Heart right ventricle (tissue), 16 donors: ENCODE measurements around the gene KRT36. TPM values are rescaled to one million over a fixed set of nuclear protein-coding genes. Genes with fewer than 3 reads are reported as not detected.

ENCODE experiments used
- ATAC-seq, 8 donors: fragments of 200-7000 bp; cut with Tn5 transposase; one replicate each; pipeline ENCODE4 v1.9.1; 2020; ENCODE audit warnings: mild to moderate bottlenecking in 8 of 8, moderate library complexity in 8 of 8, moderate number of reproducible peaks in 1 of 8
- DNase-seq, 2 donors: peaks; one replicate each; pipeline ENCODE4 v3.0.0-alpha.2; 2020
- H3K27ac ChIP-seq, 10 donors: fragments of 200-600 bp; sonication (generic) in 2 of 10; one replicate each; pipeline versions ENCODE4 v1.5.0 to v1.8.0; 2020 to 2022; ENCODE audit warnings: mild to moderate bottlenecking in 3 of 10
- H3K27me3 ChIP-seq, 7 donors: fragments of 200-600 bp; one replicate each; pipeline ENCODE4 v1.8.0; 2021 to 2022; ENCODE audit warnings: mild to moderate bottlenecking in 2 of 7
- H3K36me3 ChIP-seq, 9 donors: fragments of 200-600 bp; sonication (generic) in 1 of 9; one replicate each; pipeline versions ENCODE4 v1.5.0 to v1.8.0; 2020 to 2022; ENCODE audit warnings: mild to moderate bottlenecking in 2 of 9
- H3K4me1 ChIP-seq, 9 donors: fragments of 200-600 bp; sonication (generic) in 1 of 9; one replicate each; pipeline versions ENCODE4 v1.5.0 to v1.8.0; 2020 to 2022; ENCODE audit warnings: mild to moderate bottlenecking in 4 of 9
- H3K4me3 ChIP-seq, 10 donors: fragments of 200-600 bp; sonication (generic) in 2 of 10; one replicate each; pipeline versions ENCODE4 v1.5.0 to v1.8.0; 2020 to 2022; ENCODE audit warnings: mild to moderate bottlenecking in 7 of 10, moderate library complexity in 2 of 10
- H3K9me3 ChIP-seq, 11 donors: fragments of 200-600 bp in 10 of 11; sonication (generic) in 2 of 11; one replicate each; pipeline versions ENCODE4 v1.5.0 to v1.8.0; 2013 to 2022; ENCODE audit warnings: mild to moderate bottlenecking in 2 of 11, control low read depth in 1 of 11, moderate library complexity in 1 of 11
- CTCF ChIP-seq, 9 donors: fragments of 200-600 bp; sonication (generic) in 2 of 9; IDR thresholded peaks; one replicate each; pipeline versions ENCODE4 v1.5.0 to v1.8.0; 2021 to 2022; ENCODE audit warnings: antibody characterized with exemption in 9 of 9, mild to moderate bottlenecking in 5 of 9, moderate library complexity in 1 of 9
- WGBS, 2 donors: extraction: QIAGEN DNeasy Blood & Tissue Kit; methylation state at CpG; one replicate each; pipeline ENCODE4 v1.1.7; 2013; ENCODE audit warnings: inconsistent platforms in 1 of 2; 5-methylcytosine and 5-hydroxymethylcytosine counted together
- intact Hi-C, 10 donors: fragments of 100-400 bp; cut with DNase I; formaldehyde crosslinking; loops; one replicate each; pipeline versions ENCODE4 v1.11.1 to v1.14.2; 2022
- polyA plus RNA-seq, 2 donors: library from polyadenylated mRNA; stranded (reverse); fragments of 200-250 nt; gene quantifications; one replicate each; pipeline ENCODE4 v1.2.3, GENCODE V29; 2013
- total RNA-seq, 10 donors: library from RNA; stranded (reverse); fragmentation: NEBNext Ultra II Directional in 3 of 10; extraction: Animal tissue kit (Norgen Biotek cat#: 25700) in 3 of 10; gene quantifications; one replicate each; pipeline versions ENCODE4 v1.2.1 to v1.2.4, GENCODE V29; 2021 to 2023
- donor health status: Arrhythmogenic right ventricular cardiomyopathy.
- donor health status: ischemic (EF 13 %, LVEDD 7.1; RV severe dilation, severe dysfunction).
- donor health status: healthy with polysubstance abuse.
- donor health status: DM: no; HTN: yes; CAD: no.
- donor health status: DM: no; HTN: no; CAD: no.
- donor health status: ischemic (EF 25% LVEDD 6.9; RV normal size, moderate dysfunction).
- donor health status: ischemic (EF 25% LVEDD 5.7; RV mildly dilated, moderate dysfunction).
- donor health status: healthy.
- donor health status: DM: yes; HTN: yes; CAD: no.
- donor health status: Ischemic cardiomyopathy.
- donor health status: ischemic (EF 35%, LVEDD 5.7; RV mildly dilated, moderate dysfunction).
- donor health status: nonischemic (EF 11% LVEDD 7.7; RV severe dilation, severe dysfunction).
- donor health status: DM: yes; HTN: yes; CAD: no.
- donor health status: PGD.
- donor health status: ischemic (EF 29% LVEDD 5.4; RV normal size, mild dysfunction).
- donor health status: nonischemic (EF 23%, LVEDD 6.1; RV moderate dilation, normal function).

KRT36 gene
- total and polyA plus RNA-seq, 12 donors, result not detected

GRCh38 chr17:41448506-41448905, 41.2 kb downstream of the KRT36 start:
- intact Hi-C loops, result no loop called here
- Histone ChIP-seq H3K27ac (no peak overlapping the region), H3K9me3 (peaks cover 0 to 19% (median 0%) of the 10 kb centered on the region in 11 donors), H3K27me3 (peaks cover 0 to 58% (median 27%) of the 10 kb centered on the region in 7 donors), H3K4me3 (no peak overlapping the region), H3K4me1 (no peaks in the 10 kb centered on the region), H3K36me3 (no peaks in the 10 kb centered on the region)
- no peak for TF ChIP-seq CTCF (IDR thresholded peaks at IDR 0.05)
- peak in 1 of 8 donors; percentile 13 for ATAC-seq
- 41 to 52% methylated on average over 2 of the region's 2 CpGs for WGBS, 2 donors
- no peak for DNase-seq

GRCh38 chr17:41446806-41447205, 42.9 kb downstream of the KRT36 start:
- Histone ChIP-seq H3K27me3 (peaks cover 0 to 61% (median 32%) of the 10 kb centered on the region in 7 donors), H3K36me3 (no peaks in the 10 kb centered on the region), H3K4me1 (no peaks in the 10 kb centered on the region), H3K9me3 (peaks cover 0 to 15% (median 0%) of the 10 kb centered on the region in 11 donors), H3K27ac (no peak overlapping the region), H3K4me3 (no peak overlapping the region)
- ATAC-seq (no peak), DNase-seq (no peak)
- WGBS, 2 donors, result 46 to 62% methylated on average over 2 of the region's 2 CpGs
- intact Hi-C loops, result no loop called here
- TF ChIP-seq CTCF (IDR thresholded peaks at IDR 0.05), result no peak

GRCh38 chr17:41444640-41445039, 45.1 kb downstream of the KRT36 start:
- TF ChIP-seq CTCF (IDR thresholded peaks at IDR 0.05), result no peak

GRCh38 chr17:41444186-41444585, 45.5 kb downstream of the KRT36 start:
- H3K27ac ChIP-seq, result no peak overlapping the region
- intact Hi-C loops, result no loop called here
- no peak for TF ChIP-seq CTCF (IDR thresholded peaks at IDR 0.05)
- peaks cover 0 to 9% (median 0%) of the 10 kb centered on the region in 11 donors for H3K9me3 ChIP-seq
- ATAC-seq, result no peak
- no peaks in the 10 kb centered on the region for H3K36me3 ChIP-seq
- no peak for DNase-seq
- H3K27me3 ChIP-seq, result peaks cover 0 to 73% (median 43%) of the 10 kb centered on the region in 7 donors
- no peak overlapping the region for H3K4me3 ChIP-seq
- H3K4me1 ChIP-seq, result no peaks in the 10 kb centered on the region
- 73 to 76% methylated on average over 1 of the region's 1 CpG for whole genome bisulfite sequencing, 2 donors

More at GRCh38 chr17:41444640-41445039, 45.1 kb downstream of the KRT36 start:
- 61 to 75% methylated on average over 3 of the region's 3 CpGs for WGBS, 2 donors
- intact Hi-C loops, result no loop called here
- no peaks in the 10 kb centered on the region for H3K36me3 ChIP-seq
- H3K9me3 ChIP-seq, result peaks cover 0 to 9% (median 0%) of the 10 kb centered on the region in 11 donors
- H3K27me3 ChIP-seq, result peaks cover 0 to 73% (median 41%) of the 10 kb centered on the region in 7 donors
- no peak for ATAC-seq
- H3K4me3 ChIP-seq, result no peak overlapping the region
- no peak overlapping the region for H3K27ac ChIP-seq
- no peaks in the 10 kb centered on the region for H3K4me1 ChIP-seq
- no peak for DNase-seq
